ENCODE results near the gene ASXL2. TPM values are rescaled to one million over a fixed set of nuclear protein-coding genes. Genes with fewer than 3 reads are reported as not detected.

The ASXL2 gene
- total RNA-seq, 1 donor: 4.4 TPM

DNA sequence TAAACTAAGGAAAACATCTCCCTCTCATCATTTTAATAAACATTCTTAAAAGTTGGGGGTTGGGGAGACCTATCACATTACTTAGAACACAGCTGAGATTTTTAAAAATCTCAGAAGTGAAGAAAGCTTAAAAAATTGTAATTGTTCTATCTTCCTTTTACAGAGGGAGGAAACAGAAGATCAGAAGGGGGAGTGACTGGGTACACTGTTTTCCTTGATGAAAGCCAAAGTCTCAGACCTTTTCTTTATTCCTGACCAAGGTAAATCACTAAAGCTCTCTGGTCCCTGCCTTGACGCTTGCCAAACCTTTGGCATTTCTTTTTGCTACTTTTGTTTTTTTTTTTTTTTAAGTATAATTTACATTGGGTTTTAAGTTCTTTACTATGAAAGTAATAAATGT, 119.9 kb downstream of the ASXL2 start:
- Histone ChIP-seq H3K4me3 (ENCODE audit: low read length) (no peak overlapping the region), H3K27me3 (ENCODE audit: insufficient read depth, low read length) (no peaks in the 10 kb centered on the region), H3K9me3 (ENCODE audit: low read depth, low read length) (no peaks in the 10 kb centered on the region), H3K4me1 (ENCODE audit: insufficient read depth, low read length) (no peaks in the 10 kb centered on the region)

DNA sequence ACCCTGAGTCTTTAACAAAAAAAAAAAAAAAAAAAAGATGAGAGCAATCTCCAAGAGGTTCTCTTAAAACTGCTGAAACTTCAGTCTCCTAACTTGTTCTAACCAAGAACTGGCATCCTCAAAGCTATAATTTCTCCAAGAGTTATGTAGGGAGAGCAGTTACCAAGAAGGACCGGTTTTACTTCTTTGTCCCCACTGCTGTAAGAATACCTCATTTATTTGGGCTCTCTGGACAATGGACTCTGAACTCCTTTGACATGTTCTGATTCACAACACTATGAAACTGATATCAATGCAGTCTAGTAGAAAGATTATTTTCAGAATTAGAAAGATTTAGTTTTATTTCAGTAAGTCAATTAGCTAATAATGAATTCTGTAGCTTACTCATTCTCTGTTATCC, 120.4 kb downstream of the ASXL2 start:
- no peaks in the 10 kb centered on the region for H3K4me1 ChIP-seq (ENCODE audit: insufficient read depth, low read length)
- no peaks in the 10 kb centered on the region for H3K9me3 ChIP-seq (ENCODE audit: low read depth, low read length)
- no peaks in the 10 kb centered on the region for H3K27me3 ChIP-seq (ENCODE audit: insufficient read depth, low read length)
- H3K4me3 ChIP-seq (ENCODE audit: low read length): no peak overlapping the region

DNA sequence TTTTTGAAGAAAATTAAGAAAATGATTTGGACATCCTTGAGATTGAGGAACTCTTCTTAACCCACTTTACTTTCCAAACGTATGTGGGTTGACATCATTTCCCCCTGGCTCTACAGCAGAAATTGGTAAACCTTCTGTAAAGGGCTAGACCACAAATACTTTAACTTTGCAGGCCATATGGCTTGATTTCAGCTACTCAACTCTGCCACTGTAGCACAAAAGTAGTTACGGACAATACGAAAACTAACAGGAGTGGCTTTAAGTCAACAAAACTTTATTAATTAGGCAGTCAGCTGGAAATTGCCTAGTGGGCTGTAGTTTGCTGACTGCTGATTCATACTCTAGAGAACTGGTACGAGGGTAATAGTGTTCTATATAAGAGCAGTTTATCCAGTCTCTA, 121.8 kb downstream of the ASXL2 start:
- H3K4me1 ChIP-seq (ENCODE audit: insufficient read depth, low read length): no peaks in the 10 kb centered on the region
- H3K4me3 ChIP-seq (ENCODE audit: low read length): no peak overlapping the region
- no peaks in the 10 kb centered on the region for H3K9me3 ChIP-seq (ENCODE audit: low read depth, low read length)
- H3K27me3 ChIP-seq (ENCODE audit: insufficient read depth, low read length): no peaks in the 10 kb centered on the region

DNA sequence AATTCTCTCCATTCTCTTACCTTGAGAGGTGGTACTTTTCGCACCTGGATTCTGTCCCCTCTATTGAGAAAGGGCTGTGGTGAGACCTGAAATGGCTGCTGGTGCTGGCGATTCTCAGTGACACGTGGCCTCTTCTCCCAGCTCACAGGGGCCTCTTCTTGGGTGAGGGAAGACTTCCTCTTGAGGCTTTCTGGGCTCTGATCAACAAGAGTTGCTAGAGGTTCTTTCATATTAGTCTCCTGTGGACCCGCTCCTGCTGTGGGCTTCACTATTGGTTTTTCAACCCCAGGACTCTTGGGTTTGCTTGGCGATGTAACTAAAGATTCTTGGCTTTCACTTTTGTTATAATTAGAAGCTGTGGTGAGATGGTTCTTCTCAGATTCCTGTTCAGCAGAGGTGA, 128.6 kb downstream of the ASXL2 start:
- Histone ChIP-seq H3K4me3 (ENCODE audit: low read length) (no peak overlapping the region), H3K27me3 (ENCODE audit: insufficient read depth, low read length) (no peaks in the 10 kb centered on the region), H3K9me3 (ENCODE audit: low read depth, low read length) (no peaks in the 10 kb centered on the region), H3K4me1 (ENCODE audit: insufficient read depth, low read length) (no peaks in the 10 kb centered on the region)

DNA sequence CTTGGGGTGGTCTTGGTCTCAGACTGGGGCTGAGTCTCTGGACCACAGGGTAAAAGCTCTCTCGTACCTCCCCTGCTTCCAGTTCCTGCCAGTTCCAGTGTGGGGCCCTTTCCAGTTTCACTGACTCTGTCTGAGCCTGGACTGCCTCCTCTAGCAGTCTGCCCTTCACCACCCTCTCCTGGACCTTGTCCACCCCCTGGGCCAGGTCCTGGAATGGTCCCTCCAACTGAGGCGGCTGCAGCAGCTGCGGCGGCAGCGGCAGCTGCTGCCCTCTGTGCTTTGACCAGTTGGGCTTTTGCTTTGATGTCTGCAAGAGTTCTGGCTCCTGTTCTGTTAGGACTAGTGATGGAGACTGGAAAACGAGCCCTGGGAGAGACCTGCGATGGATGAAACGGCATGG, 134.2 kb downstream of the ASXL2 start:
- Histone ChIP-seq H3K27me3 (ENCODE audit: insufficient read depth, low read length) (no peaks in the 10 kb centered on the region), H3K9me3 (ENCODE audit: low read depth, low read length) (no peaks in the 10 kb centered on the region), H3K4me1 (ENCODE audit: insufficient read depth, low read length) (peaks cover 36% of the 10 kb centered on the region), H3K4me3 (ENCODE audit: low read length) (no peak overlapping the region)

DNA sequence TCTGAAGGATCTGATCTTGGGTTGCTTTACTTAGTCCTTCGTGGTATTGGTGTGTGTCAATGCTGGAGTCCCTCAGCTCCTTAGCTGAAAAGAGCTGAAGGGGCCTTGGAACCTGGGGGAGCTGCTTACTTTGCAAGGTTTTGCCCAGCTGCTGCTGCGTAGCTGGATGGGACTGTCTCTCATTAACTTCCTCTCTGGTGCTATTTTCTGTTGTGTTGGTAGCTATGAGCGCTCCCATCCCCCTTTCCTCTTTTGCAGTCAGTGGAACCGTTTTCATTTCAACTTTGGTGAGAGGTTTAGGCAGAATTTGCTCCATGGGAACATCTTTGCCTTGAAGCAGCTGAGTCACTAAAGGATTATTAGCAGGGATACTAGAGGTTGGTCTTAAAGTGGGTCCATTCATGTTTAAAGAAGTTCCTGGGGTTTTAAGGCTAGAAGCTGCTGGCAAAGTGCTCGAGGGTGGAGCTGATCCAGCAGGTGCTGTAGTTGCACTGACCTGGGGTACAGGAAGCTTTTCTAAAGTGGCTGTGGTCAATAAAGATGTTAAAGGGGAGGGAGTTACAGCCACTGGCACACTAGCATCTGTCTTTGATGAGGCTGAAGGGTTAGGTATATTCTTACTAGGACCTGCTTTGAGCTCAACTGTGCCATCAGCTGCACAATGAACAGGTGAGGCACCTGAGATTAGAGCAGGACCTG, 135.0 kb downstream of the ASXL2 start:
- Histone ChIP-seq H3K27me3 (ENCODE audit: insufficient read depth, low read length) (no peaks in the 10 kb centered on the region), H3K9me3 (ENCODE audit: low read depth, low read length) (no peaks in the 10 kb centered on the region), H3K4me1 (ENCODE audit: insufficient read depth, low read length) (peaks cover 36% of the 10 kb centered on the region), H3K4me3 (ENCODE audit: low read length) (no peak overlapping the region)

DNA sequence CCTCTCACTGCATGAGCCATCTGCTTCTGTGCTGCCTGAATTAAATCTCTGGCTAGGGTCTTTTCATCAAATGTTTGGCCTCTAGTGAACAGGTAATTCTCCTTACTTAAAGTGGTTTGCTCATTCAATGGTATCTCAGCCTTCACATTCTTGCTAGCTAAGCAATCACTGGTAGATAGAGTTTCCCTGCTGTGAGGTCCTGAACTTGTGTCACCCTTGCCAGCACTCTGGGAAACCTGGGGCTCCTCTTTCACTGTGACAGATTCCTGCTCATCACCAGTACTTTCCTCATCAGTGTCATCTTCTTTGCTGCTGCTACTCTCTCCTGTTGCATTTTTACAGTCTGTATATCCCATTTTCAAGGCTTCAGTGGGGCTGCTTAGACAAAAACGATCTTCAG, 135.8 kb downstream of the ASXL2 start:
- Histone ChIP-seq H3K9me3 (ENCODE audit: low read depth, low read length) (no peaks in the 10 kb centered on the region), H3K4me3 (ENCODE audit: low read length) (no peak overlapping the region), H3K4me1 (ENCODE audit: insufficient read depth, low read length) (peaks cover 36% of the 10 kb centered on the region), H3K27me3 (ENCODE audit: insufficient read depth, low read length) (no peaks in the 10 kb centered on the region)

DNA sequence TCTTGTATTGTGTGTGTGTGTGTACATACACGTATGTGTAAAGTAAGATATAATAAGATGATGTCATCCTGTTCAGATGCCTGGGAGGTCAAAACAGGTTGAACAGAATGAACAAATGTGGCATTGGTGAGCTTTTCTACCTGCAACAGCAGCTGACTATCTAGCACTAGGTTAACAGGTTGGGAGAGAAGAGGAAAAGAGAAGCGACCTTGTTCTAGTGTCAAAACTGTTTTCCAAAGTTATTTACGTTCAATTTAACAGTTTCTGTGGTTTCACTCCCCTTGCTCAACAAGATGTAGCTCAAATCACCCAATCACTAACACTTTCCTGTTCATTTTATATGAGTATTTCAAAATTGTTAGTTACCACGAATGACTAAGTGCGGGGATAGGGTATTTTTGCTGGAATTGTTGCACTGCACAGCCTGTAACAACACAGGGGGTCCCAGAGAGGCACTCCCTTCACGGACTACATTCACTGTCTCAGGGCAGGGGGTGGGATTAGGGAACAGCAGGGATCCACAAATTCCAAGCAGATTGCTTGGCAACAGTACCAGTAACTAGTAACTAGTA, 137.4 kb downstream of the ASXL2 start:
- Histone ChIP-seq H3K9me3 (ENCODE audit: low read depth, low read length) (no peaks in the 10 kb centered on the region), H3K4me1 (ENCODE audit: insufficient read depth, low read length) (peaks cover 36% of the 10 kb centered on the region), H3K27me3 (ENCODE audit: insufficient read depth, low read length) (no peaks in the 10 kb centered on the region), H3K4me3 (ENCODE audit: low read length) (no peak overlapping the region)

DNA sequence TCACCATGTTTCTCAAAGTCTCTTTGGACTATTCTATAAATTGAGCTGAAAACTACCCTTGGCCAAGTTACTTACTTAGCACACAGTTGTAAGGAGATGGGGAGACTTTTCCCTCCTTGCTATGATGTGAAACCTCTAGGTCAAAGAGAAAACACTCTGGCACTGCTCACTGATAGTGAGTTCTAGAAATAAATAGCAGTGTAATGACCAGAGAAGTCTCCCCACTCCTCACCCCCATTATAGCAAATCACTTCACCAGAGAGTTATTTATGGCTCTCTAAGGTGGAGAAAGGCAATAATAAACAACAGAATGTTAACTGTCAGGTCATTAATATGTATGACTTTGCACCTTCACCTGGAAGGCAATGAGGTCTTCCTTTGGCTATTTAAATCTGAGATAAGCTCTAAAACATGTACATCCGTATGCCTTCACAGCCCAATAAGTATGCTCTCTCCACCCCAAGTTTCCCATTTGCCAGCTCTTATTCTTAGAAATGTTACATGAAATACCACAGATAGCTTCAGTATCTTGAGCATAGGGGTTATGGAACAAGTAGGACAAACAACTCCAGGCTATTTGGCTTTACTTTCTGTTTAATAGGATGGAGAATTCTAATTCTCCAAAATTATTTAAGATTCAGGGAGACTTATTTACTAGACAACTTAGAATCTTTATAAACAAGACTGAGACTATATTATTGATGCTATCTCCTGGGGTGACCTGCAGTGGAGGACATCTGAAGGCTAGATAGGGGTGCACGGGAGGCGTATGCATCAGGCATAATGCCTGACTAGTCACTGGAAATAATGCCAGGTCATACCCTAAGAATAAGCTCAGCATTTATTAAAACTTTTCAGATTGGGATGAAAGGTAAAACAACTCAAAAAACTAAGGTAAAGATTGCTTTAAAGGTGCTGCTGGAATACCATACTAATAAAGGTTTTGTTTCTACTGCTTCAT, 139.6 kb downstream of the ASXL2 start:
- Histone ChIP-seq H3K4me3 (ENCODE audit: low read length) (no peak overlapping the region), H3K4me1 (ENCODE audit: insufficient read depth, low read length) (peaks cover 28% of the 10 kb centered on the region), H3K27me3 (ENCODE audit: insufficient read depth, low read length) (no peaks in the 10 kb centered on the region), H3K9me3 (ENCODE audit: low read depth, low read length) (no peaks in the 10 kb centered on the region)

DNA sequence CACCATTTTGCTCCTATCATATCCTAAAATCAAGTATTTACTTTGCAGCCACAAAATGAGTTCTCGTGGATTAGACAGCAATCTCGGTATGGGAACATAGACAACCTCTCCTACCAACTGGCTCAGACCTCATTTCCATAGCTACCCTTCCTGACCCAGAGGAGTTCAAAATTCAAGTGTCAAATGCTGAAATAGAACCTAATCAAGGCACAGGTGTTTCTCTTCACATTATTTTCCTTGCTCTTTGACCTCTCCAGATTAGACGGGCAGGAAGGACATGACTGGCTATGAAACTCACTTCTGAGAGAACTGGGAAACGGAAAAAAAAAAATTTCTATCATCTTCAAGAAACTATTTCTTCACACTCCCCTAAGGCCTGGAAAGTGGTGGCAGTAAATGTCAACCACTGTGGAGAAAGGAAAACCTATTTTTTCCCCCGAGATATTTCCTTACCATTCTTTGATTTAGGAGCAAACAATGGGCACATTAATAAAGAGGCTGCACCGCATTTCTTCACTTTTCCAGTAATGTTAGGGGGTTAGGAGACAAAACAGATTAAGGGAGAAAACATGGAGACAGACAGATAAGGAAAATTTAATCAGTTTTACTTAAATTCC, 141.3 kb downstream of the ASXL2 start:
- Histone ChIP-seq H3K4me1 (ENCODE audit: insufficient read depth, low read length) (peaks cover 11% of the 10 kb centered on the region), H3K4me3 (ENCODE audit: low read length) (no peak overlapping the region), H3K9me3 (ENCODE audit: low read depth, low read length) (no peaks in the 10 kb centered on the region), H3K27me3 (ENCODE audit: insufficient read depth, low read length) (no peaks in the 10 kb centered on the region)

DNA sequence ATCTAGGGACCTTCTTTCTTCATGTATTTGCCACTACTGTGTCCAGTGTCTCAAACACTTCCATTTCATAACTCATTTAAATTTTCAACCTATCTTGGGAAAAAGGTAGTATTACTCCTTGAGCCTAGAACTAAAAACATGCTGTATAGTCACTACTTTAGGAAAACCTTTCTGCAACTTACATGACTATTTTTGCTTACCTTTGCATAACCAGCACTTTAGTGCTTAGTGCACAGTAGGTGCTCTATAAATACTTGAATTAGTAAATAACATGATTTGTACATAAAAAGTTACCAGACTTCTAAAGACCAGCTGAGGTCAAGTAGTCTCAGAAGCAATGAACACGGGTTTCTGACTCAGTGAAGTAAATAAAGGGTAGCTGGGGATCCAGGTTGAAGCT, 142.5 kb downstream of the ASXL2 start:
- H3K4me1 ChIP-seq (ENCODE audit: insufficient read depth, low read length): peaks cover 2% of the 10 kb centered on the region
- no peaks in the 10 kb centered on the region for H3K27me3 ChIP-seq (ENCODE audit: insufficient read depth, low read length)
- no peak overlapping the region for H3K4me3 ChIP-seq (ENCODE audit: low read length)
- H3K9me3 ChIP-seq (ENCODE audit: low read depth, low read length): no peaks in the 10 kb centered on the region

DNA sequence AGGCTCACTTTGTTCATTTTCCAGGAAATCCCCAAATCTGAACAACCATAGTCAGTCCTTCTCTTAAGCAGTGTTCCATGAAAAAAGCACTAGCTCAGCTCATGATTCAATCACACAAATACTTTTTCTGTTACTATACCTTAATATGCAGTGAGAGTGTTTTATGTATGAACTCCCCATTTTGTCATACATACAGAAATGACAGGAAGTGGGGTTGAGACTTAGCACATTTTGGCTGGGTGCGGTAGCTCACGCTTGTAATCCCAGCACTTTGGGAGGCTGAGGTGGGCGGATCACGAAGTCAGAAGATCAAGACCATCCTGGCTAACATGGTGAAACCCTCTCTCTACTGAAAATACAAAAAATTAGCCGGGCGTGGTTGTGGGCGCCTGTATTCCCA, 149.7 kb downstream of the ASXL2 start:
- Histone ChIP-seq H3K4me1 (ENCODE audit: insufficient read depth, low read length) (no peaks in the 10 kb centered on the region), H3K4me3 (ENCODE audit: low read length) (no peak overlapping the region), H3K9me3 (ENCODE audit: low read depth, low read length) (no peaks in the 10 kb centered on the region)

DNA sequence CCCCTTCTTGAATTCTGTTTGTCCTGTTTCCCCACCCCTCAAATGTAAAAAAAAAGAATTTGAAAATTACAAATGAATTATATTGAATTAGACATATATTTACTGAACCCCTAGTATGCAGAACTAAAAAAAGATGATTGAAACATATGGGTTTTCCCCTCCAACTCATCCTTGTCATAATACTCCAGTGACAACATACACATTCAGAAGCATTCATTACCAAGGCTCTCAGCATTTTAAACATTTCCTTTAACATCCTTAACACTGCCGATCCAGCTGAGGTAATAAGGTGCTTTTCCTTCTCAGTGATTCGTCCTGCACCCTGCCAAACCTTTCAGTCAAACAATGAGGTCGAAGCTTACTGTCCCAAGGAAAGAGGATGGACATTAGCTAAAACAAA, 151.8 kb downstream of the ASXL2 start:
- H3K9me3 ChIP-seq (ENCODE audit: low read depth, low read length): no peaks in the 10 kb centered on the region
- H3K4me3 ChIP-seq (ENCODE audit: low read length): no peak overlapping the region
- H3K4me1 ChIP-seq (ENCODE audit: insufficient read depth, low read length): no peaks in the 10 kb centered on the region
- H3K27me3 ChIP-seq (ENCODE audit: insufficient read depth, low read length): no peaks in the 10 kb centered on the region

More for the DNA sequence above, 149.7 kb downstream of the ASXL2 start:
- no peaks in the 10 kb centered on the region for H3K27me3 ChIP-seq (ENCODE audit: insufficient read depth, low read length)

DNA sequence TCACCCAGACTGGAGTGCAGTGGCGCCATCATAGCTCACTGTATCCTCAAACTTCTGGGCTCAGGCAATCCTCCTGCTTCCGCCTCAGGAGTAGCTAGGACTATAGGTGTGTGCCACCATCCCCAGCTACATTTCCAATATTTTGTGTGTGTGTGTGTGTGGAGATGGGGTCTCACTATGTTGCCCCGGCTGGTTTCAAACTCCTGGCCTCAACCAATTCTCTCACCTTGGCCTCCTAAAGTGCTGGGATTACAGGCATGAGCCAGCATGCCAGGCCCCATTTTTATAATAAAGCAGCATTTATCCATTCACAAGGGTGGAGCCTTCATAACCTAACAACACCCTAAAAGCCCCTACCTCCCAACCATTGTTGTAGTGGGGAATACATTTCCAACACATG, 152.4 kb downstream of the ASXL2 start:
- Histone ChIP-seq H3K27me3 (ENCODE audit: insufficient read depth, low read length) (no peaks in the 10 kb centered on the region), H3K9me3 (ENCODE audit: low read depth, low read length) (no peaks in the 10 kb centered on the region), H3K4me3 (ENCODE audit: low read length) (no peak overlapping the region), H3K4me1 (ENCODE audit: insufficient read depth, low read length) (no peaks in the 10 kb centered on the region)

DNA sequence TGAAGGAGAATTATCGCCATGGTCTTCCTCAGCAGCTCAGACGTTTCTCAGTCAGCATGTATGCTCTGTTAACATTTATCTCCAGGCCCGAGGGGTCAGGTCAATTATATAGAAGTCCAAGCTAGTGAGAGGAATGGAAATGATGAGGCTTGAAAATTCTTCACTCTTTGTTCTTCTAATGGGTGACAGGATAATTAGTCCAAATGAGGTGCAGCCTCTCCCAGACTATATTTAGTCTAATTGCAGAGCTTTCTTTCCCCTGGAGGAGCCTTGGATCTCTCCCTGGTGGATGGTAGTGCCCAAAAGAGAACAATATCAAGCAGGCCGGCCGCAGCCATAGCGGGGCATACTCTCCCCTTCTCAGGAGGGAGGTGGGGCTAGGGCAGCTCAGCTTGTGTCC, 153.5 kb downstream of the ASXL2 start:
- no peak overlapping the region for H3K4me3 ChIP-seq (ENCODE audit: low read length)
- no peaks in the 10 kb centered on the region for H3K9me3 ChIP-seq (ENCODE audit: low read depth, low read length)
- no peaks in the 10 kb centered on the region for H3K4me1 ChIP-seq (ENCODE audit: insufficient read depth, low read length)
- no peaks in the 10 kb centered on the region for H3K27me3 ChIP-seq (ENCODE audit: insufficient read depth, low read length)
